Mucosa of stomach (tissue), 1 donor: ENCODE measurements around the gene GSN.

Experiments
- H3K27me3 ChIP-seq: one replicate; pipeline ENCODE4 v1.7.0; 2013; ENCODE audit warnings: mild to moderate bottlenecking, low read length; ENCODE audit not compliant: control insufficient read depth, insufficient read depth
- H3K36me3 ChIP-seq: one replicate; pipeline ENCODE4 v1.7.0; 2013; ENCODE audit warnings: low read length; ENCODE audit not compliant: control insufficient read depth, insufficient read depth
- H3K4me1 ChIP-seq: one replicate; pipeline ENCODE4 v1.7.0; 2013; ENCODE audit warnings: mild to moderate bottlenecking, low read length; ENCODE audit not compliant: control insufficient read depth, insufficient read depth
- H3K4me3 ChIP-seq: one replicate; pipeline ENCODE4 v1.7.0; 2013; ENCODE audit warnings: low read length
- H3K9ac ChIP-seq: one replicate; pipeline ENCODE4 v1.7.0; 2013; ENCODE audit warnings: mild to moderate bottlenecking, low read length, moderate library complexity
- H3K9me3 ChIP-seq: one replicate; pipeline ENCODE4 v1.7.0; 2013; ENCODE audit warnings: mild to moderate bottlenecking, low read length, moderate library complexity; ENCODE audit not compliant: control insufficient read depth
- donor health status: Pancreatic carcinoma.

The GSN gene

GRCh38 chr9:121317737-121318630 is 50.0 kb downstream of the GSN start:
- peaks cover 29% of the 10 kb centered on the region for H3K4me1 ChIP-seq
- no peaks in the 10 kb centered on the region for H3K27me3 ChIP-seq
- H3K9ac ChIP-seq, result no peak overlapping the region
- H3K4me3 ChIP-seq, result no peak overlapping the region
- no peaks in the 10 kb centered on the region for H3K9me3 ChIP-seq
- peaks cover 31% of the 10 kb centered on the region for H3K36me3 ChIP-seq

- H3K27me3 ChIP-seq, result no peaks in the 10 kb centered on the region
- H3K9ac ChIP-seq, result no peak overlapping the region
- H3K4me3 ChIP-seq, result no peak overlapping the region
- peaks cover 28% of the 10 kb centered on the region for H3K36me3 ChIP-seq
- no peaks in the 10 kb centered on the region for H3K9me3 ChIP-seq
- peaks cover 33% of the 10 kb centered on the region for H3K4me1 ChIP-seq
Observed at GRCh38 chr9:121318631-121319382, 50.8 kb downstream of the GSN start.

GRCh38 chr9:121319383-121319780 is 51.4 kb downstream of the GSN start:
- Histone ChIP-seq H3K9ac (no peak overlapping the region), H3K4me3 (no peak overlapping the region), H3K9me3 (no peaks in the 10 kb centered on the region), H3K27me3 (no peaks in the 10 kb centered on the region), H3K4me1 (peaks cover 33% of the 10 kb centered on the region), H3K36me3 (peaks cover 29% of the 10 kb centered on the region)

- no peak overlapping the region for H3K9ac ChIP-seq
- H3K36me3 ChIP-seq, result peaks cover 43% of the 10 kb centered on the region
- H3K4me3 ChIP-seq, result no peak overlapping the region
- H3K27me3 ChIP-seq, result no peaks in the 10 kb centered on the region
- no peaks in the 10 kb centered on the region for H3K9me3 ChIP-seq
- peaks cover 37% of the 10 kb centered on the region for H3K4me1 ChIP-seq
Observed at GRCh38 chr9:121321016-121321503, 53.1 kb downstream of the GSN start.

- no peaks in the 10 kb centered on the region for H3K9me3 ChIP-seq
- peaks cover 37% of the 10 kb centered on the region for H3K4me1 ChIP-seq
- H3K4me3 ChIP-seq, result no peak overlapping the region
- peaks cover 53% of the 10 kb centered on the region for H3K36me3 ChIP-seq
- H3K27me3 ChIP-seq, result no peaks in the 10 kb centered on the region
- no peak overlapping the region for H3K9ac ChIP-seq
Observed at GRCh38 chr9:121322037-121322736, 54.2 kb downstream of the GSN start.

- Histone ChIP-seq H3K27me3 (no peaks in the 10 kb centered on the region), H3K4me1 (peaks cover 32% of the 10 kb centered on the region), H3K9me3 (no peaks in the 10 kb centered on the region), H3K36me3 (peaks cover 54% of the 10 kb centered on the region), H3K4me3 (no peak overlapping the region), H3K9ac (no peak overlapping the region)
Observed at GRCh38 chr9:121322737-121323448, 54.9 kb downstream of the GSN start.

- Histone ChIP-seq H3K27me3 (no peaks in the 10 kb centered on the region), H3K4me1 (peaks cover 29% of the 10 kb centered on the region), H3K4me3 (no peak overlapping the region), H3K9me3 (no peaks in the 10 kb centered on the region), H3K9ac (no peak overlapping the region), H3K36me3 (peaks cover 50% of the 10 kb centered on the region)
Observed at GRCh38 chr9:121323449-121324151, 55.6 kb downstream of the GSN start.

- no peak overlapping the region for H3K4me3 ChIP-seq
- no peak overlapping the region for H3K9ac ChIP-seq
- peaks cover 49% of the 10 kb centered on the region for H3K36me3 ChIP-seq
- no peaks in the 10 kb centered on the region for H3K9me3 ChIP-seq
- H3K27me3 ChIP-seq, result no peaks in the 10 kb centered on the region
- H3K4me1 ChIP-seq, result peaks cover 29% of the 10 kb centered on the region
Observed at GRCh38 chr9:121324316-121324715, 56.4 kb downstream of the GSN start.

GRCh38 chr9:121324755-121325154 is 56.8 kb downstream of the GSN start:
- H3K27me3 ChIP-seq, result no peaks in the 10 kb centered on the region
- H3K4me3 ChIP-seq, result no peak overlapping the region
- no peak overlapping the region for H3K9ac ChIP-seq
- peaks cover 29% of the 10 kb centered on the region for H3K4me1 ChIP-seq
- no peaks in the 10 kb centered on the region for H3K9me3 ChIP-seq
- H3K36me3 ChIP-seq, result peaks cover 53% of the 10 kb centered on the region

- Histone ChIP-seq H3K4me1 (peaks cover 23% of the 10 kb centered on the region), H3K27me3 (no peaks in the 10 kb centered on the region), H3K4me3 (no peak overlapping the region), H3K9ac (peak overlapping the region; percentile 17), H3K36me3 (peaks cover 56% of the 10 kb centered on the region), H3K9me3 (no peaks in the 10 kb centered on the region)
Observed at GRCh38 chr9:121325387-121325786, 57.4 kb downstream of the GSN start.
